RKO (cell line): ENCODE results near the gene MTHFSD.

ENCODE experiments used
- DNase-seq: peaks from one replicate; pipeline ENCODE4 v3.0.0-alpha.2; 2016; ENCODE audit warnings: low spot score

The MTHFSD gene

DNA sequence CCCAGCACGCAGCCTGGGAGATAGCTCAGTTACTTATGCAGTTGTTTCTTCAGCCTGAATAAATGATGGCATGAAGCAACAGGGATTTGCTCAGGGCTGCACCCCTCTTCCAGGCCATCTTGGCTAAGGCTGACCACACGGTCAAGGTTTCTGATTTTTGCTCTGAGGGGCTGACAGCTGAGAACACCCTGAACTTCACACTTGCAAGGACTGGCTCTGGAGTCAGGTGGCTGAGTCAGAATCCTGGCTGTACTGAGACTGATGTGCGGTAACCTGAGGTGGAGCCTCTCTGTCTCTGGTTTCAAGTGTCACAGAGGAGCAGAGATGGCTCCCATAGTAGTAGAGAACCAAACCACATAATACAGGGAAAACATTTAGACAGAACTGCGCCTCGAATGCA lies 4.8 kb downstream of the MTHFSD start:
- DNase-seq: no peak

DNA sequence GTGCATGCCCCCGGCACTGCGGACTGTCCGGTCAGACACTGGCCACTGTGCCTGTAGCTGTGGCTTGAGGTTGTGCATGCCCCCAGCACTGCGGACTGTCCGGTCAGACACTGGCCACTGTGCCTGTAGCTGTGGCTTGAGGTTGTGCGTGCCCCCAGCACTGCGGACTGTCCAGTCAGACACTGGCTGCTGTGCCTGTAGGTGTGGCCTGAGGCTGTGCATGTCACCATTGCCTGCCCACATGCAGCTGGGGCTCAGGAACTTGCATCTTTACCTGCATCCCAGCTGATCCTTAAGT lies 5.2 kb downstream of the MTHFSD start:
- DNase-seq: no peak

DNA sequence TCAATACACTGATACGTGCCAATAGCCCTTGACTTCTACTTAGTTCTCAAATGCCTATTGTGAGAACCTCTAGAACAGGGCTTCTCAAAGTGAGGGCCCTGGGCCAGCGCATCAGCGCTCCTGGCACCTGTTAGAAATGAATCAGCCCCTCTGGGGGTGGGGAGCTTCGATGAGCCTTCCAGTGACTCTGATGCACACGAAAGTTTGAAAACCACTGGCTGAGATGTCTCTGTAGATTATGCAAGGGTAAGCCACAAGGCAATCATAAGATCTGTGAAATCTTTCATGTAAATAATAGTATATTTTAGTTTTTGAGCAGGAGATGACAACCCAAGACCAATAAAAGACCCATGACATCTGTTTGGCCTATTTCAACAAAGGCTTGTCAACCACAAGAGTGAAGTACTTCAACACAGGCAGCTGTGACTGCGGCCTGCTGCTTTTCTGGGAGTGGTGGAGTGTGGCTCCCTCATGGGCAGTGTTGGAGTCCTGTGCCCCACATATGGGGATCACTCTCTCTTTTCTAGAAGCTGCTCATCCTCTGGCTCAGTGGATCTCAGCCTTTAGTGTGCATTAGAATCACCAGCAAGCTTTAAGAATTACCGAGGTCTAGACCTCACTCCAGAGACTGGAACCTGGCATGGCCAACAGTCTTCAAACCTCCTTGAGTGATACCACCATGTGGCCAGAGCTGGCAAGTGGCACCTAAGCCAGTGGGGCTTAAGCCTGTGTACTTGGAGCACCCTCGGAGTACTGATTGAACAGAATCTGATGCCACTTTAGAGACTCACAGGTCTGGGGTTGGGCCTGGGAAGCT lies 5.8 kb downstream of the MTHFSD start:
- no peak for DNase-seq

DNA sequence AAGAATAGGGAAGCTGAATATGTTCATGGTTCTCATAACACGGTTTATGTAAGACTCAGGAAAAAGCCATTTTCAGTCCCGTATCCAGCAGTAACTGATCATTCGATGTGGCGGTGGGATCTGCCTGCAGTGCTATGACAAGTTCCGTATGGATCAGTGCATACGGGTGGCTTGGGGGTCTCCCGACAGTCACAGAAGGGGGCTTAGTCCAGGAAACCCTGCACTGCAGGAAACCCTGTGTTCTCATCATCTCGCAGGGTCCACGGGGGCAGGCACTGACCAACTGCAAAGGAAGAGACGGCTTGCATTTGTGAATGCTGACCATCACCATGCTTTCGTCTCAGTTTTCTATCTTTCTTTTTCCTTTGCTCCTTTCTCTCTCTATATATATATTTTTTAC lies 7.7 kb downstream of the MTHFSD start:
- no peak for DNase-seq

DNA sequence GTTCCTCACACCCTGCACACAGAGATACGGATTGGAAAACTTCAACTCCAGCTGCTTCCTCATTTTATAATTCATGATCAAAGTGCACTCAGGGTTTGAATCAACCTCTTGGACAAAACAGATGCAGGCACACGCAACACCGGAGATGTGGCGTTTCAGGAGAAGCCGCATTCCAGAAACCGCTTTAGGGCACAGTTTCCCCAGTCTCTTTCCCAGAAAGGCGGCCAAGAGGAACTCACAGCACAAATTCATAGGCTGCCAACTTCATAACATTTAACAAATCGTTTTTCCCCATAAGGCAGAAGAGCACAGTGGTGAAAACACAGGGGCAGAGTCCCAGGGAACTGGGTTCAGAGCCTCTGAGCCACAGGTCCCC lies 8.4 kb downstream of the MTHFSD start:
- DNase-seq: no peak

DNA sequence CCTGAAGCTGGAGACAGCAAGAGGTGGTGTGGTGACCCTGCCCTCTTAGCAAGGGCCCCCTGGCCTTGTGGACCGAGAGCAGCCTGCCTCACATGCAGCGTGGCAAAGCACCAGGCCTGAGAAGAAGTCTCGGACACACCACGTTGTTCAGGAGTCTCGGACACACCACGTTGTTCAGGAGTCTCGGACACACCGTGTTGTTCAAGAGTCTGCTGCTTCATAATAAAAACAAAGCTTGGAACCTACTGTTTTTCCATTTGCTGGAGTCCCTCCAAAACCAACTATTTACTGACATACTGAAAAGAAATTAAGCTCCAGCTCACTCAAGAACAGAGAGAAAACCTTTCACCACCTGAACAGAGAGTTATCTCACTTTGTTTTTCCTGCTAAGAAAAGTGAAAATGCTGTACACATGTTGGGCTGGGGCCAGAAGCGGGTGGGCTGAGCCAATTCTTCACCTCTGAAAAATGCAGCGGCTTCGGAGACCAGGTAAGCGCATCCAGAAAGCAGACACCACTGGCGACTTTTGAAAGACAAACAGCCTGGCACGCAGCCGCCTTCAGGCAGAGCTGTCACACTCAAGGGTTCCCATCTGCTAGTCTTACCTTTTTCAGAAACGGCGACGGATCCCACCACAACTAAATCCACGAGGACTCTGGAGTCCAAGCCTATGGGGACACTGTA lies 8.9 kb downstream of the MTHFSD start:
- DNase-seq: no peak

DNA sequence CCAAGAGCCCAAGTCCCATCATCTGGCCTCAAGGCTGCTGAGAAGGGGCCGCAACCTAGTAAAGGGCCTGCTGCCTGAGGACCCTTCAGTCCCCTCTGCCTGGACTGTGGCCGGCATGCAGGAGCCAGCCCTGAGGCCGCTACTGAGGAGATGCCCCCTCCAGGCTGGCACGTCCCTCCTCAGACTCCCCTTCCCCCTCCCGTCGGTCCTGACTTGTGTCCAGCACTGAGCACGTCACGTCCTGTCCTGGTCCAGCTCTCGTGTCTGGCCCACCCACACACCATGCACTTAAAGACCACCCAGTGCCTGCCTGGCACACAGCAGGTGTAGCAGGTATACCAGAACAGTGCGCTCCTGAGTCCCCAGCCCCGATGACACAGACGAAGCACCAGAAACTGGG lies 9.6 kb downstream of the MTHFSD start:
- no peak for DNase-seq

DNA sequence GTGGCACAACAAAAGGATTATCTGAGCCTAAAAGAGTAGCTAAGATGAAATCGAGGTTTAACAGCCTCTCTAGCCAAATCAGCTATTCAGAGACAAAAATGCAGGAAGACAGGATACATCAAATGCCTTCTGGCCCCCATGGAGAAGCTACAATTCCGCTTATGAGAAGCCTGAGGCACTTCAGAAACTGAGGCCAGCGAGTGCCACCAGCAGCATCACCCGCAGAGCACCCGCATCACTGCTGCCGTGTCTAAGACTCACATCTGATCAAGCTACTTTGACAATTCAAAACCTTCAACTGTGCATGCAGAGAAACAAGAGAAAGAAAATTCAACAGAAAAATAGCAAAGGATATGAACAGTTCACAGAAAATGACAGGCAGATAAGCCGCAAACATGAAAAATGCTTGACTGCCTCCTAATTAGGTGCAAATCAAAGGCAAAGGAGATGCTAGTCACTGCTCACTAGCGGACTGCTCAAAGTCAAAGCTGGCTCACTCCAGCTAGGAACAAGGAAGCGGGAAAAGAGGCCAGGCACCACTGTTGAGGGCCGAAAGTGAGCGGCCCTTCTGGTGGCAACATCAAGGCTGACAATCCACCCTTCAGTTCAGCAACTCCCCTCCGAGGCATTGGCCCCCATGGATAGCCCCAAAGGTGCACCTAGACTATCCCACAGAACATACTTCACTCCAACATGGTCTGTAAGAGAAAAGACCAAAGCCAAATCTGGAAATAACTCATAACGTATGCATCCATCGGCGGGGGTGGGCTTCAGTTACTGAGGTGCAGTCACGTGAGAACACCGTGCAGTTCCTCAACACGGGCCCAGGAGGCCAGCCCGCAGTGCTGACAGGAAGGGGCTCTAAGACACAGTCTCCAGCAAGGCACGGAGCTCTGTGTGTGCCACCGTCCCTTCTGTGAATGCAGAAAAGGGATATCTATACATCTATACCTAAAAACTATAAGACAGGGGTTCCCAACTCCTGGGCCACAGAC lies 12.0 kb downstream of the MTHFSD start:
- DNase-seq: no peak

DNA sequence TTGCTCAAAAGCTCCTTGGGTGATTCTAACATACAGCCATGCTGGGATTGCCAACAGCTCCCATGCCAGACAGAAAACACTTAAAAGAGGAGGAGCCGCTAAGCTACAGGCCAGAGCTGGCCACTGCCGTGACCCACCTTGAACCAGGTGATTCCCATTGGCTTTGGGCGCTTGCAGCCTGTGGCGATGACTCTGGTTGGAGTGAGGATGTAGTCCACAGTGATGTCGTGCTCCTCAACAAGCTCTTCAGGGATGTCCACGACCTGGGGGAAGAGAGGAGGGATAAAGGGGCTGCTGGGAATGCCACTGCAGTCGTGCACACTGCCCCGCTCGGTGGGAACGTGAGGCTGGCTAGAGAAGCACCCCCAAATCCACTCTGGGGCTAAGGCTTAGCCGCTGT lies 13.5 kb downstream of the MTHFSD start:
- DNase-seq: no peak

DNA sequence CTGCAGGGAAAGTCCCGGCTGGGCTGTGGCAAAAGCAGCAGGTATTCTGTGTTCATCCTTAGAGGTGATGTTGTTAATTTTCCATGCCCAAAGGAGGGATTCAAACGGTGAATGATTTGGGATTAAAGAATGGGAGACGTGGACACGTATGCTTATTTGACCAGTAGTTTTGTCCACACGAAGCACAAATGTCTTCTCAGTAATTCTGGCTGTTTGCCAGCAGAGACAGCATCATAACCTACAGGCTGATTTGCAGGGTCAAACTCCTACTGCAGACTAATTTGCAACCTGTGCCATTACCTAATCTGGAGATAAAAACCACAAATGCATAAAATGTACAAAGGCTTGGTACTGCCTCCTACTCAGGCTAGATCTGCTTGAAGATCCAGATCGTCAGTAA lies 14.1 kb downstream of the MTHFSD start:
- DNase-seq: no peak

DNA sequence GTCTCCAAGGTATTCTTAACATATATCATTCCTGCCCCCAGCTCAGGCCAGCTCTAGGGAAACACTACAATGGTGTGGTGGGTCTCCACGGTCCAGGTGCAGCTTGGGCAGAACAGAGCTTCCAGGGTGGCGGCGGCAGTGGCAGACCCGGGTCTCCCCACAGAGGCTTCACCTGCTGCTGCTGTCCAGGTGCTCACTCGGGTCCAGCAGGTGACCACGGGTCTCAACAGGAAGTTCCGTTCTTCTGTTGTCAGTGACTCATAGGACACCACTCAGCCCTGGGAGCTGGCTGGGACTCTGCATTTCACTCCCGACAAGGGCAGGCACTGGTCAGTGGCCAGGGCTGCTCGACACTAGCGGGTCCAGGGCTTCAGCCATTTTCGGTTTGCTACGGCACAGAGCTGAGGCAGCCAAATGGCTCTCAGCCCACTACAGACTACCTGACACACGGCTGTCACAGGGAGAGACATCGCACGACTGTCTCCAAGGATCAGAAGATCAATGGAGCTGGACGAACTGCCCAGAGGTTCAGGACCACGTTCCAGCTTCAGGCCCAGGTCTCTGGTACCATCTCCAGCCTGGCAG lies 16.7 kb downstream of the MTHFSD start:
- no peak for DNase-seq

DNA sequence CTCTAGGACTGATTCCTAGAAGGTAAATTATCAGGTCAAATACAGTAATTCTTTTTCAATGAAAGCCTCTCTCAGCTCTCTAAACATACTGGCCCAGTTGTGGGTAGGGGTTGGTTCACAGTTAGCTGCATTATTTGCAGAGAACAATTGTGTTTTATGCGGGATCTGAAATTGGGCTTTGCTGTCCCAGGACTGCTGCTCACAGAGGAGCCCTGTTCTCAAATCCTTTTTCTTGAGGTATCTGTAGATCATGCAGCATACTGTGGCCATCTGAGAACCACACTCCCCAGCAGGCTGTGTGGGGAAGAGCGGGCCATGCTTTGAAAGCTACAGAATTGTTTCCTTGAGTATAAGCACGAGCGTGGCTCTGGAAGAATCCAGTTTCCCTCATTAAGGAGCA lies 17.5 kb downstream of the MTHFSD start:
- no peak for DNase-seq

DNA sequence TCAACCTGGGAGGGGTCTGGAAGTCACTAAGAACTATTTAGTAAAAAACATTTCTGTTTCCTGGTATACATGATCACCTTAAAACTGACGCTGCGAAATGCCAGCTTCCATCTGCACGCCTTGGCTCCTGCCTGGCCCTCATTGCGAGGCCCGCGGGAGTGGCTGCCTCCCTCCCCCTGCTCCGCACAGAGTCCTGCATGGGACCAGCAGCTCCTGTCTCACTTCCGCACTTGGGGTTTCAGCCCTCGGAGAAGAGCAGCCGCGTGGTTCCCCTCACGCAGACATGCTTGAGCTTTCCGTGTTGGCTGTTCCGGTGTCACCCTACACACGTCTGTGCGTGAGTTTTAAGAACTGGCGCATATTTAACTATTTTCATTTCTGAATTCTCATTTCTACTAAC lies 18.4 kb downstream of the MTHFSD start:
- no peak for DNase-seq

DNA sequence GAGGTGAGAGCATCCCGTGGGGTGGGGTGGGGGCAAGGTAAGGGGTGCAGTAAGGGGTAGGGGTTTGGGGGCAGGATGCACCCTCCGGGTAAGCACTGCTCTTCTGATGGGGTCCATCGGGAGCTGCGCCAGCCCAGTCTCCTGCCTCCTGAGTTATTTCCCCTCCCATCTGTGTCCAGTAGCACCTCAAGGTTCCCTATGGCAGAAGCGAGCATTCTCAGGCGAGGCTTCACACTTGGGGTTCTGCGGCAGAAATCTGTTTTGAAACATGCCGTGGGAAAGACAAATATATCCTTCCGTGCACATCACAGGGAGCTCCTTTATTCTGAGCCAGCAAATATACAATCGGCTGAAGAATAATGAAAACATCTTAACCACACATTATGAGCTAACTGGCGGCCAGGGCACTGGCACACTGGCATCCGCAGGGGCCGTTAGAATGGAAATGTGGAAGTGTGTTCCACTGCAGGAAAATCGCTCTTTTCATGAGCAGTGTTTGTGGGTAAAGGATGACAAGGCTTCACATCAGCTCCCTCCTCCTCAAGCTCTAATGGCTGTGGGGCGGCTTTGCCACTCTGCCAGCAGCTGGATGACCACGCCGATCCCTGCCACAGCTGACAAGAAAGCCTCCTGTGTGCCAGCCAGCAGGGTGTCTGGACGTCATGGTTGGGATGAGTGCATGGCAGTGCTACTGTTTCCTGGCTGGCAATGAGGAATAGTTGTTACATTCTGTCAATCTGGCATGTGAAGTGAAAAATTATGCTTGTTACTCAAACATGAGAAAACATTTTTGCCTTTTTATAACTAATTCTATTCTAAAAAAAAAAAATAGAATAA lies 20.0 kb downstream of the MTHFSD start:
- DNase-seq: no peak

DNA sequence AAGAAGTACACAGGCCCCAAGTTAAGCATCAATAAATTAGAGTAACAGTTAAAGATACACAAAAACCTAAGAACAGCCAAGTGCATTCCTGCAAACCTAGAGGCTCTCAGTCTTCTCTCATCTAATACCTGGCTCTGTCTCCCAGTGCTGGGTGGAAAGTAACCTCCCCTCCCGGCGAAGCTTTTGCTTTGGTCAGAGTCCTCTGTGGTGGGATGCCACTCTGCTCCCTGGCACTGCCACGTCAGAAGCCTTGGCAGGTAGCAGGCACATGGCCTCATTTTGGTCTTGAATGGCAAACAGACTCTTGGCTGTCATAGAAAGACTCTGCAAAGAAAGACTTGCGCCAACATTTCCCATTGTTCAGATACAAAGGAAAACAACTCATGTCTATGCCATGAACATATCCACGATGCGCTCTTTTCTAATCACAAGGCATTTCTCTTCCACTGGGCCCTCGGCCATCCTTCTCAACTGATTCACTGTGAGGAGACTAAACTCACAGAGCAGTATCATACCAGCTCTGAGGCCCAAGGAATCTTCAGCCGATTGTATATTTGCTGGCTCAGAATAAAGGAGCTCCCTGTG lies 21.2 kb downstream of the MTHFSD start:
- no peak for DNase-seq

DNA sequence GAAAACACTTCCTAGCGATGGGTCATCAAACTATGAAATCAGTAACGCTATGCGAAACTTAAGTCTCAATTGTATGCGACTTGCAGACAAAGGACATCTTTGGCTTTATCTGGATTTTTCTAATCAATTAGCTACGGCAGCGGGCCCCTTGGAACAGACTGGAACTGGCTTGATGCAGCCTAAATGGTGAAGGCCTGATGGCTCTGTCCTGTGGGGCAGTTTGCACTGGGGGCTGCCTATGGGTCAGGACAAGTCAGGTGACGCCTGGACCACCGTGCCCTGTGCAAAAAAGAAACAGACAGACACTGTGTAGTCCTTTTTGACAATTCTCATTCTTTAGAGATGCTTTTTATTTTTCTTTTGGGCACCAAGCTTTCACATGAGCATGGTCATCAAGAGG lies 22.0 kb downstream of the MTHFSD start:
- DNase-seq: no peak

DNA sequence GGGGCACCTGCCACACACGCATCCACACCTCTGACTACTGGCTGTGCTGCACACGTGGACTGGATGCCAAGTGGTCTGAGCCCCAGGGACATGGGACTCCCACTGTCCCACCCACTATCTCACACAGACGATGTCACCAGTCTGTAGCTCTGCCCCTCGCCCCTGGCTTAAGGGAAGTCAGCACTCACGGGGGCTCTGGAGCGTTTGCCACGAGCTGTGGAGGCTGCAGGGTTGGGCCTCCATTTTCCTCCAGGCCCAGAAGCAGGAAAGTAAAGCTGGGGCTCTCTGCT lies 22.6 kb downstream of the MTHFSD start:
- DNase-seq: no peak

DNA sequence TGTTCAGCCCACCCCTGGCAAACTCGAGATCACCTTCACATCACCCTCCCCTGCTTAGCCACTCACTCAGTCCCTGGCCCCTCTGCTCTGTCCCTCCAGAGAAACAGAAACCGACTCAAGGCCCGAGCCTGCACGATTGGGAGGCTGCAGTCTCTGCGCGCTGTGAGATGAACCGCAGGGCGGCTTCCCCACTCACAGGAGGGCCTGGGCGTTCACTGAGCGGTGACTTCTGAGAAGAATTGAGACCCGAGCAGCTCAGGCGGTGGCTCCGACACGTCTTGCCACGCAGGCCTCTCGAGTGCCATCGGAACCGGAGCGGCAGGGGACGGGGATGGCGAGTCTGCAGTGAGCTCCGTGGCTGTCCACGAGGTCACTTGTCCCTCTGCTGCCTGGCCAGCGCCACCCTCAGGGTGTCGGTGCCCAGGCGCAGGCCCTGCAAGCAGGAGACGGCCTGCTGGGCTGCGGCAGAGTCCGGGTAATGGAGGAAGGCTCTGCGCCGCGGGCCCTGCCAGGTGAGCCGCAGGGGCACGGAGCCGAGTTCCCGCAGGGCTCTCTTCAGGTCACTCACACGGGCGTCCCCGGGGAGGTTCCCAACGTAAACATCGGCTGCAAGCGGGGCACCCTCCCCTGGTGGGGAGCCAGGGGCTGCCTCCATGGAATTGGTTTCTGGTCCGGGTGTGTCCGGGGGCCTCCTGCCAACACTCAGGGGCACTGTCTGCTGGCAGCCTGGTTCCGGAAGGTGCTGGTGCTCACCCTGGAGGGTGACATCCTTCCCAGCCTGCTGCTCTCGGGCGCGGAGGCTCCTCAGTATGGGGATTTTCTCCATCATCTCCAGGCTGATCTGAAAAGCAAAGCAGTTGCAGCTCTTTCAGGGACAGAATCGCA lies 23.2 kb downstream of the MTHFSD start:
- DNase-seq: no peak

DNA sequence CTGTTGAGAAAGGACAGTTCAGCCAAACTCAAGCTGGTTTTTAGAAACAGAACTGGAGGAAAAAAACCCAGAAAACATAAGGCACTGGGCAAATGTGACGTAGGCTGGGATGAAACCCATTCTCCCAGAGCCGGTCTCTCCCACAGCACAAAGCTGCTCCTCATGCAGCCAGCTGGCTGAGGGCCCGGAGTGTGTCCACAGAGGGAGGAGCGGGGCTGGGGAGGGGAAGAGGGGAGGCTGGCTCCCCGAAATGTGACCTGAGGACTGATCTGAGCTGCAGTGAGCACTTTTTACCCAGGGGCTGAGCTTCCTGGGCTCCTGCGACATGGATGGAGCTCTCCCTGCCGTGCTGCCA lies 23.9 kb downstream of the MTHFSD start:
- DNase-seq: no peak
